GM18520 (cell line): Measurements from ENCODE around the gene KIF21B.
"Not testable (repeated sequence)": the region's sequence is repeated elsewhere in the genome, so short reads cannot be mapped to it uniquely, and the experiment has no call there.

Source experiments
- ATAC-seq: cut with Tn5 transposase; IDR thresholded peaks from one replicate; pipeline ENCODE4 v1.9.1; 2021; ENCODE audit not compliant: unreplicated experiment

The KIF21B gene

DNA sequence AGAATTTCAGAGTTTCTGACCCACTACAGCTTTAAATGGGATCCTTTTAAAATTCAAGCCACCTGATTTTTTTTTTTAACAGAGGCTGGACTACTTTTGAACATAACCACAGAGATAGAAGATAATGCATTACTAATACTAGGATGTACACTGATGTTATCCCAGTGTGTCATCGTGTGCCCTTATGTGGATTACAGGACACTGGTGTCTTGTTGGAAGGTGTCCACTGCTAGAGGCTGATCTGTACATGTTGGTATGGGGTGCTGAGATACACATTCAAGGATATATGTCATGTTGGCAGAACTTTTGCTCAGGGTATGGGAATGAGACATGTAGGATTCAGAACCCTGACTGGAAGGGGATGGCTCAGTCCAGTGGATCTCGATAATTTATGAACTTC is 72.5 kb downstream of the KIF21B start:
- ATAC-seq, result no peak

DNA sequence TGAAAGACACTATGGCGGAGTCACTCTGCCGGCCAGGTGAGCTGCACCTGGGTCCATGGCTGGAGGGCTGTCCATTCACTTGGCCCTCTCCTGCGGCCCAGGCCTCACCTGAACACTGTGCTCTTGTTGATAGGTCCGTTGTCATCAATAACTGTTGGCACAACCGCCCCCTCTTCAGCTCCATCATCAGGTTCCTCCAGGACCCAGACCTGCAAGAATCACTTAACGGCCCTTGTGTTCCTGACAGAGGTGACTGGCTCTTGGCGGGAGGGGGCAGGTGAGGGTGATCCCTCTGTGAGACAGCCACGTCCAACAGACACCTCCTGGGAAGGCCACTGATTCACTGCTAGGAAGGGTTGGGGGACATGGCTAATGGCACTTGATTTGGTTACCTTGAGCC is 73.9 kb downstream of the KIF21B start:
- no peak for ATAC-seq

DNA sequence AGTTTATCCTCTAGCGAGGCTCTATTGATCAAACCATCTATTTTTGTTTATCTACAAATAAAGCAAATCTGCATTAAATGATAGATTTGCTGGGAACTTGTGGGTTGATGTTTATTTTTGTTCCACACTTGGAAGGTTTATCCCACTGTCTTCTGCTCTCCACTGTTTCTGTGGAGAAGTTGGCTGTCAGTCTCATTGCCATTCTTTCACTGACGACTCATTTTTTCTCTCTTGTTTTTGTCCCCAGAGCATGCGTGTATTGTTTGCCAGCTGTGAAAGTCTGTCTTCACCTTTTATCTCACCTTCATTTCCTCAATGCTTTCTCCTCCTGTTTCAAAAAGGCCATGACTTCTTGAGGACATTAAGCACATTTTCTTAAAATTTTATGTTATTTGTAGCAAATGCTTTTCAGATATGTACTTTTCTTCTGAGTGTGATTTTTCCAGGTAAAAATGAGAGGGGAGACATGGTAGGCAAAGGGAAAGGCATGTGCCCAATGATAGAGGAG is 76.4 kb downstream of the KIF21B start:
- ATAC-seq, result no peak

DNA sequence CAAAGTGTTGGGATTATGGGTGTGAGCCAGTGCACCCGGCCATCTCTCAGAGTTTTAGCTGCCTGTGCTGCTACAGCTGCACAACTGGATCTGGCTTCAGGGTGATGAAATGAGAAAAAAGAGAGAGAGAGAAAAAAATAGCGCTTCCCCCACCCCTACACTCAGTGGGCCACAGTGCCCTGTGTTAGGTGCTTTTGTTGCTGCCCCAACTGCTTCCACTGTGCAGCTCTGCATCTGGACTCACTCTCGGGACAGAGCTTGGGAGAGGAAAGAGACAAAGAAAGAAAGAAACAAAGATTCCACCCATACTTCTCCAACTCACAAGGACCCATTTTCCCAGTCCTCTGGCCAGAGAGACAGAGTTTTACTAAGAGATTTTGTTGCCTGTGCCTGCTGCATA is 78.4 kb downstream of the KIF21B start:
- no peak for ATAC-seq

DNA sequence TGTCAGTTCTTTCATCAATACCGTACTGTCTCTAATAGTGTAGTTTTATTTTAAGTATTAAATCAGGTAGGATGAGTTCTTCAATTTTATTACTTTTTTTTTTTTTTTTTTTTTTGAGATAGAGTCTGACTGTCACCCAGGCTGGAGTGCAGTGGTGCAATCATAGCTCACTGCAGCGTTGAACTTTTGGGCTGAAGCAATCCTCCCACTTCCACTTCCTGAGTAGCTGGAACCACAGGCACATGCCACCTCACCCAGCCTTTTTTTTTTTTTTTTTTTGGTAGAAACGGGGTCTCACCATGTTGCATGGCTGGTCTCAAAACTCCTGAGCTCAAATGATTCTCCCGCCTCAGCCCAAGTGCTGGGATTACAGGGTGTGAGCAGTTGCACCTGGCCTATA is 84.6 kb downstream of the KIF21B start:
- ATAC-seq, result no peak

DNA sequence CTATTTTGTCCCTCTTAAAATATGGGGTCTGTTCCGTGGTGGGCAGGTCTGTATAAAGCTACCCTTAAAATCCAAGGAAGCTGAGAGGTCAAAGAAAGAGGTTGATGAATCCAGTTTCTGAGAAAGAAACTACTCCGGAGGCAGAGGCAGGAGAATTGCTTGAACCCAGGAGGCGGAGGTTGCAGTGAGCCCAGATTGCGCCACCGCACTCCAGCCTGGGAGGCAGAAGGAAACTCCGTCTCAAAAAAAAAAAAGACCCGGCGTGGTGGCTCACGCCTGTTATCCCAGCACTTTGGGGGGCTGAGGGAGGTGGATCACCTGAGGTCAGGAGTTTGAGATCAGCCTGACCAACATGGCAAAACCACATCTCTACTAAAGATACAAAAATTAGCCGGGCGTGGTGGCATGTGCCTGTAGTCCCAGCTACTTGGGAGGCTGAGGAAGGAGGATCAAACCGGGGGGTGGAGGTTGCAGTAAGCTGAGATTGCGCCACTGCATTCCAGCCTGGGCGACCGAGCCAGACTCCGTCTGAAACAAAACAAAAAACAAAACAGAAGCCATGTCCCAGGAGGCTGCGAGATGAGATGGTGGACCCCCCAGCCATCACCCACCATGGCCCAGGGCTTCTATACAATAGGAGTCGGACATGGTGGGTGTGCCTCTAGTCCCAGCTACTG is 88.1 kb downstream of the KIF21B start:
- not testable (repeated sequence) for ATAC-seq

DNA sequence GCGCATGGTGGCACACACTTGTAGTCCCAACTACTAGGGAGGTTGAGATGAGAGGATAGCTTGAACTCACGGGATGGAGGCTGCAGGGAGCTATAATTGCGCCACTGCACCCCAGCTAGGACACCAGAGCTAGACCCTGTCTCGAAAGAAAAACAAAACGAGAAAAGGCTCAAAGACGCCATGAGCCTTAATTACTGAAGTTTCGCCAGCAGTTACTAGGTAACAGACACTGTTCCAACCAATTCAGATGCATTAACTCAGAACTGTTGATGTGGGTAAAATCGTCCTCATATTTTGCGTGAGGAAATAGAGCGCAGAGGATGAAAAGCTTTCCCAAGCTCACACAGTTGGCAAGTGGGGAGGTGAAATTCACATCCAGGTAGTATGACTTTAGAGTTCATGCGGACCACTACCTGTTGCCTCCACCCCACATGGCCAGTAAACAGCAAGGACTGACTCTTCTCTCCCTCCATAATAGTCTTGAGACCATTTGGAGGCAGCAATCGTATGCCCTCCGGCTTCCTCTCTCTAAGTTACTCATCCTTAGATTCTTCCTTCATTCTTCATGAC is 88.8 kb downstream of the KIF21B start:
- ATAC-seq, result no peak

DNA sequence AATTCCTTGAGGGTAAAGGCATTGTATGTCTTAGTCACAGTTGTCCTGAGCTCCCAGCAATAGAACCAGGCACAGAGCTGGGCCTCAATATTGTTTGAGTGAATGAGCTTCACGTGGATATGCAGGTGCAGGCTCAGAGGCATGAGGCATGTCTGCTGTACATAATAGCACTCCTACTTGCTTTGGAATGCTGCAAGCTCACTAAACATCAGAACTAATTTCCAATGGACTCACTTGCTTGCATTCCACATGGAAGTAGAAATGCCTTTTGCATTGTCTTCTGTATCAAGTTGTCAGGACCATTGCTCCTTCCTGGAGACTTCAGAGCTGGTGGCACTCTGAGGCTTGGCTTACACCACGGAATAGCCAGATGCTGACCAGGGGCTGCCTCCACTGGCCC is 91.7 kb downstream of the KIF21B start:
- ATAC-seq, result no peak

DNA sequence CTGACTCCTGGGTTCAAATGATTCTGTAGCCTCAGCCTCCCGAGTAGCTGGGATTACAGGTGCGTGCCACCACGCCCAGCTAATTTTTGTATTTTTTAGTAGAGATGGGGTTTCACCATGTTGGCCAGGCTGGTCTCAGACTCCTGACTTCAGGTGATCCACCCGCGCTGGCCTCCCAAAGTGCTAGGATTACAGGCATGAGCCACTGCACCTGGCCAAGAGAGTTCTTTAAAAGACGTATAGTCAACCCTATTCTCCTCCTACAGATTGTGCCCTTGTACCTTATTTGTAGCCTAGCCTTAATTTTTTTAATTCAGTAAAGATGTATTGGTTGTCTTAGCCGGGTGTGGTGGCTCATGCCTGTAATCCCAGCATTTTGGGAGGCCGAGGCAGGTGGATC is 93.2 kb downstream of the KIF21B start:
- not testable (repeated sequence) for ATAC-seq

DNA sequence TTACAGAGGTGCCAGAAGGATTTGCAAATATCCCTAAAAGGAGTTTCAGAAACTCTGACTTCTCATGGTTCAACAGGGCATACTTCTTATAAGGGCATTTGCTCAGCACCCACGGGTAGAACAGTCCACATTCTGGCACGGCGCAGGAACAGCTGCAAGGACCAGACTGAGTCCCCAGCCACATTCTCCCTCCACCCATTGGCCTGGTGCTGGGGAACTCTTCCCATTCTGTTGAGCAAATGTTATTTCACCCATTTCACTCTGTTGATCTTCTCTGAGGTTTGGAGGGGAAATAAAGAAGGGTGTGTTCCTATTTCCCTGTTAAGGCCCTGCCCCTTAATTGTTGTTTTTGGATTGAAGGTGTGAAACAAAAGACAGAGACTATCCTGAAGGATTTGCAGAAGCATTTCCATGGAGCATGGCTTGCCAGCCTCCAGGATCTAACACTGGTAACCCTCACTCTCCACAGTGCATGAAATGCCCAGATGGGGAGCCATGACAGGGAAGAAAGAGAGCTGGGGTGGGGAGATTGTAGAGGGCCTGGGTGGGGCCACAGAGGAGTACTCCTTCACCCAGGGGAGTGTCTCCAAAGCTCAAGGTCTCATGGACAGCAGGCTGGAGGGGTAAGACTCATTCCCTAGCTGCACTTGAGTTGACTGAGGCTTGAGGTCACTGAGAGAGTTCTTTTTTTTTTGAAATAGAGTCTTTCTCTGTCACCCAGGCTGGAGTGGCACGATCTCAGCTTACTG is 93.8 kb downstream of the KIF21B start:
- ATAC-seq, result no peak

DNA sequence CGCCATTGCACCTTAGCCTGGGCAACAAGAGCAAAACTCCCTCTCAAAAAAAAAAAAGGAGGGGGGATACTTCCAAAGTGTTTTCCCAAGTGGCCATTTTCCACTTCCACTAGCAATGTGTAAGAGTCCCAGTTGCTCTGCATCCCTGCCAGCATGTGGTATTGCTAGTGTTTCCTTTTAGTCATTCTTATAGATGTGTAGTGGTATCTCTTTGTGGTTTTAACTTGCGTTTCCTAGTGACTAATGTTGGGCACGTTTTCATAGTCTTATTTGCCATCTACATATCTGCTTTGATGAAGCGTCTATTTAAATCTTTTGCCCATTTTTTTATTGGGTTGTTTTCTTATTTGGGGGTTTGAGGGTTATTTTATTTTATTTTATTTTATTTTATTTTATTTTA is 97.7 kb downstream of the KIF21B start:
- no peak for ATAC-seq

DNA sequence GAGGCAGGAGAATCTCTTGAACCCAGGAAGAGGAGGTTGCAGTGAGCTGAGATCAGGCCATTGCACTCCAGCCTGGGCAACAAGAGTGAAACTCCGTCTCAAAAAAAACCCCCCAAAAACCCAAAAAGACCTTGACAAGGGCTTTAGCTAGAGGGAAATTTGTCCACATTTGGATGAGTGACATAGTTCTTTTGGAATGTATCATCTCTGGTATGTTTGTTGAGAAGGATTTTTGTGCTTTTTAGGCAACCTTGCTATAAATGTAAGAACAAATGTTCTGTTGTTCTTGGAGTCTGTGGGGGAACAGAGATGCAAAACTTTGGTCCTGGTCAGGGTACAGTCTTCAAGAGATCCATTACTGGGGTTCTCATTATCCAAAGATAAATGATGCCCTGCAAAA is 99.9 kb downstream of the KIF21B start:
- no peak for ATAC-seq

DNA sequence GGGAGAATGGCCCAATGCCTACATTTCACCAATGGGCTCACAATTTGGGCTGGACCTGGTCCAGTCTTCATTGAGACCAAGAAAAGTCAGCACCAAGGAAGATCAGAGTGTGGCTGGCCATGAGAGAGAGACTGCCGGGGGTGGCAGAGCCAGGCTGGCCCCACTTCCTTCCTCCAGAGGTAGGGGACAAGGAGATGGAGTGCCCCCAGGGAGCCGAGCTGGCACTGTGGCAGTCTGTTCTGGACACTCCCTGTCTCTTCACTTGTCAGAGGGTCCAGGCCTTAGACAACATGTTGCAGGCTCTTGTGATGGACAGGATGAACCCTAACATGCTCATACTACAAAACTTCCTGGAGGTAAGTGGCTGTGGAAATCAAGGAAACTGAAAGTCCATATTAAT is 101.1 kb downstream of the KIF21B start:
- no peak for ATAC-seq

DNA sequence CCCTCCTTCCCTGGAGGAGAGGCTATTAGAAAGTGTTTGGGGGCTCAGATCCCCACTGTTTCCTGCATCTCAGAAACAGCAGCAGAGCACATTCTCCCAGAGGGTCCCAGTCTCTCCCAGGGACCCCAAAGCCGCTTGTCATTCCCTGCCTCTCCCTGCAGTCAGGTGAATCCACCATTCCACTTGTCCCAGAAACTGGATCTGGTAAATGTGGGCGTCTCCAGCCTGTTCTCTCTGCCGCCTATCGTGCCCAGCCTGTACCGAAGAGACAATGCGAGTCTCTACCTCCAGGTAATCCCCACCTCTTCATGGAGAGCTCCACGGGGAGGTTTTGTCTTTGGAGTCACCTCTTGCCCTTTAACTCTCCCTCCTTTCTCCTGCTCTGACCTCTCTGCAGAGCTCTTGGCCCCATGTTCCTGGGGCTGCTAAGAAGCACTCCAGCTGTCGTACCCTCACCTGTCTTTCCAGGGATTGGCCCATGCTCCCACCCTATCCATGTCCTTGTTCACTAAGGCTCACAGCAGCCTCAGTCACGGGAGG is 101.9 kb downstream of the KIF21B start:
- no peak for ATAC-seq
